Stomach (tissue), 9 donors: Measurements from ENCODE around the gene DCDC1. TPM values are rescaled to one million over a fixed set of nuclear protein-coding genes. Genes with fewer than 3 reads are reported as not detected.

ENCODE experiments used
- DNase-seq, 2 donors: peaks; one replicate each; pipeline versions ENCODE4 v3.0.0 to v3.0.0-alpha.2; 2013 to 2019
- H3K27ac ChIP-seq, 5 donors: fragments of 200-600 bp in 4 of 5; sonication (generic) in 4 of 5; one replicate each; pipeline ENCODE4 v1.5.1; 2013 to 2019; ENCODE audit warnings: mild to moderate bottlenecking in 1 of 5, moderate library complexity in 1 of 5
- H3K27me3 ChIP-seq, 3 donors: fragments of 200-600 bp; sonication (generic); one replicate each; pipeline ENCODE4 v1.5.1; 2017 to 2019; ENCODE audit warnings: mixed run types in 1 of 3
- H3K36me3 ChIP-seq, 4 donors: fragments of 200-600 bp; sonication (generic); 1 replicate in 3 of 4; 2 replicates in 1 of 4; pipeline ENCODE4 v1.5.1; 2016 to 2019
- H3K4me1 ChIP-seq, 4 donors: fragments of 200-600 bp; sonication (generic); one replicate each; pipeline ENCODE4 v1.5.1; 2016 to 2019
- H3K4me3 ChIP-seq, 4 donors: fragments of 200-600 bp; sonication (generic) in 3 of 4; one replicate each; pipeline ENCODE4 v1.5.1; 2016 to 2019; ENCODE audit warnings: mild to moderate bottlenecking in 1 of 4
- H3K9me3 ChIP-seq, 4 donors: fragments of 200-600 bp; sonication (generic); one replicate each; pipeline ENCODE4 v1.5.1; 2016 to 2019
- CTCF ChIP-seq, 7 experiments: fragments of 450-650 bp in 4 of 7; fragments of 200-600 bp in 3 of 7; sonication (generic) in 3 of 7; IDR thresholded peaks; one replicate each; pipeline ENCODE4 v1.5.1; 2016 to 2019; ENCODE audit warnings: antibody characterized with exemption in 7 of 7, control low read depth in 2 of 7, mild to moderate bottlenecking in 1 of 7
- EP300 ChIP-seq: sonication (generic); formaldehyde crosslinking; IDR thresholded peaks from one replicate; pipeline ENCODE4 v1.6.1; 2017; ENCODE audit warnings: antibody characterized with exemption
- POLR2A ChIP-seq, 4 donors: fragments of 450-650 bp; IDR thresholded peaks; one replicate each; pipeline ENCODE4 v1.6.1; 2016; ENCODE audit warnings: antibody characterized with exemption in 4 of 4, control low read depth in 2 of 4, mild to moderate bottlenecking in 1 of 4, moderate library complexity in 1 of 4
- POLR2AphosphoS5 ChIP-seq, 3 donors: sonication (generic); formaldehyde crosslinking; IDR thresholded peaks; one replicate each; pipeline ENCODE4 v1.6.1; 2016; ENCODE audit warnings: antibody characterized with exemption in 3 of 3
- WGBS, 5 donors: extraction: QIAGEN DNeasy Blood & Tissue Kit in 3 of 5; methylation state at CpG; one replicate each; pipeline versions ENCODE4 v1.1.5 to v1.1.7; 2013 to 2018; 5-methylcytosine and 5-hydroxymethylcytosine counted together
- intact Hi-C: fragments of 100-400 bp; cut with DNase I; formaldehyde crosslinking; loops from one replicate; pipeline ENCODE4 v1.15.1; 2023; ENCODE audit warnings: low total_unique reads
- polyA plus RNA-seq, 3 donors: library from polyadenylated mRNA; stranded (reverse); fragments of 200-250 nt; gene quantifications; one replicate each; pipeline ENCODE4 v1.2.3, GENCODE V29; 2013
- total RNA-seq, 5 donors: library from RNA; depleted of rRNA; stranded (reverse); fragments of >200 nt; gene quantifications; one replicate each; pipeline versions ENCODE4 v1.1.0 to v1.2.3, GENCODE V29; 2014 to 2016
- donor health status: healthy with polysubstance abuse.
- donor health status: Bipolar disorder and iron deficiency.
- donor health status: healthy.

DCDC1 gene
- total and polyA plus RNA-seq, 8 donors = 0.45 to 0.55 TPM; not detected in 6

GRCh38 chr11:31120428-31120827 is 249.1 kb downstream of the DCDC1 start:
- Histone ChIP-seq H3K36me3 (no peaks in the 10 kb centered on the region), H3K27ac (no peak overlapping the region), H3K4me3 (no peak overlapping the region), H3K9me3 (peaks cover 0 to 2% (median 0%) of the 10 kb centered on the region in 4 donors), H3K4me1 (no peaks in the 10 kb centered on the region), H3K27me3 (no peaks in the 10 kb centered on the region)
- no peak for DNase-seq
- WGBS, 5 donors = 76 to 96% (median 92%) methylated on average over 1 of the region's 1 CpG
- intact Hi-C loops = no loop called here
- TF ChIP-seq CTCF (IDR thresholded peaks at IDR 0.05) (no peak), EP300 (no peak), POLR2A (IDR thresholded peaks at IDR 0.05) (no peak), POLR2AphosphoS5 (IDR thresholded peaks at IDR 0.05) (no peak)

GRCh38 chr11:31118566-31118965 is 251.0 kb downstream of the DCDC1 start:
- H3K27me3 ChIP-seq = no peaks in the 10 kb centered on the region

GRCh38 chr11:31117038-31117437 is 252.5 kb downstream of the DCDC1 start:
- 65 to 82% (median 75%) methylated on average over 2 of the region's 2 CpGs for WGBS, 5 donors

More at GRCh38 chr11:31118566-31118965, 251.0 kb downstream of the DCDC1 start:
- Histone ChIP-seq H3K27ac (no peak overlapping the region), H3K4me1 (no peaks in the 10 kb centered on the region), H3K36me3 (no peaks in the 10 kb centered on the region), H3K4me3 (no peak overlapping the region), H3K9me3 (no peaks in the 10 kb centered on the region)
- TF ChIP-seq EP300 = no peak
- TF ChIP-seq CTCF (IDR thresholded peaks at IDR 0.05) = no peak
- no peak for TF ChIP-seq POLR2AphosphoS5 (IDR thresholded peaks at IDR 0.05)
- TF ChIP-seq POLR2A (IDR thresholded peaks at IDR 0.05) = no peak
- intact Hi-C loops = no loop called here
- WGBS, 5 donors = 83 to 87% (median 85%) methylated on average over 6 of the region's 6 CpGs
- DNase-seq = no peak

GRCh38 chr11:31114442-31114841 is 255.1 kb downstream of the DCDC1 start:
- intact Hi-C loops = no loop called here
- TF ChIP-seq POLR2AphosphoS5 (IDR thresholded peaks at IDR 0.05) = no peak
- TF ChIP-seq EP300 = no peak
- no peak for TF ChIP-seq CTCF (IDR thresholded peaks at IDR 0.05)
- TF ChIP-seq POLR2A (IDR thresholded peaks at IDR 0.05) = no peak

More at GRCh38 chr11:31117038-31117437, 252.5 kb downstream of the DCDC1 start:
- TF ChIP-seq POLR2AphosphoS5 (IDR thresholded peaks at IDR 0.05) = no peak
- no peak for TF ChIP-seq EP300
- TF ChIP-seq POLR2A (IDR thresholded peaks at IDR 0.05) = no peak
- TF ChIP-seq CTCF (IDR thresholded peaks at IDR 0.05) = no peak
- H3K27me3 ChIP-seq = no peaks in the 10 kb centered on the region
- no peaks in the 10 kb centered on the region for H3K4me1 ChIP-seq
- DNase-seq = no peak
- intact Hi-C loops = no loop called here
- H3K4me3 ChIP-seq = no peak overlapping the region
- no peaks in the 10 kb centered on the region for H3K9me3 ChIP-seq
- H3K27ac ChIP-seq = no peak overlapping the region
- H3K36me3 ChIP-seq = no peaks in the 10 kb centered on the region

More at GRCh38 chr11:31114442-31114841, 255.1 kb downstream of the DCDC1 start:
- Histone ChIP-seq H3K27ac (no peak overlapping the region), H3K36me3 (no peaks in the 10 kb centered on the region), H3K9me3 (no peaks in the 10 kb centered on the region), H3K4me3 (no peak overlapping the region), H3K4me1 (no peaks in the 10 kb centered on the region), H3K27me3 (no peaks in the 10 kb centered on the region)
- 69 to 86% (median 84%) methylated on average over 2 of the region's 2 CpGs for WGBS, 5 donors
- DNase-seq = no peak
